ENCODE measurements around the gene DPP10.

DNA sequence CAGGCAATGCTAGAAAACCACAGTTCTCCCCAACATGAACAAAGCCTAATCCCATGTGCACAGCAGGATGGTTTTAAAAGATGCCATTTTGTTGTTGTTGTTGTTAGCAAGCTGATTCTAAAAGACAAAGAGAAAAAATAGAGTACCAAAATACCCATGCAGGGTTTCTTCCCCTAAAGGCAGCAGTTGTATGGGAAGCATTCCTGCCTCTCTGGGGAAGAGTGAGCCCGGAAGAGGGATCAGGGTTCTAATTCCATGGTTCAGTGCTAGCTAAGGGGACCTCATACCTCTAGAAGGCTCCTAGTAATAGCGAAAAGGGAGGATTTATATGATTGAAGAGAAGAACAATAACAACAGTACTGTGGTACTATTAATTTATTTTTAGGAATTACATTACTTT, 327.6 kb downstream of the DPP10 start:
- TF ChIP-seq CTCF (IDR thresholded peaks at IDR 0.05) (no peak), POLR2A (IDR thresholded peaks at IDR 0.05) (no peak)

All from esophagus squamous epithelium (tissue), 4 donors.